ENCODE measurements around the gene CADM1.

Gene CADM1

GRCh38 chr11:115258216-115258615 lies 246.0 kb downstream of the CADM1 start:
- H3F3A ChIP-seq (ENCODE audit: insufficient read depth, low read length), result peaks cover 32% of the 10 kb centered on the region
- H3K9me3 ChIP-seq (replicated peaks; ENCODE audit: insufficient read depth, low read length), result no peaks in the 10 kb centered on the region
- no peak overlapping the region for H2AFZ ChIP-seq (ENCODE audit: low read length)
- H3K4me2 ChIP-seq (ENCODE audit: low read depth, low read length), result 0 out of 2 replicates have a peak overlapping the region, but pooled peaks have one; percentile 4
- peak overlapping the region; percentile 97 for H3K27ac ChIP-seq (ENCODE audit: low read length)
- peaks cover 40% of the 10 kb centered on the region for H3K79me2 ChIP-seq (ENCODE audit: low read length)
- H3K9ac ChIP-seq (ENCODE audit: low read length), result peak overlapping the region; percentile 51
- no peaks in the 10 kb centered on the region for H3K36me3 ChIP-seq (replicated peaks; ENCODE audit: insufficient read depth, low read length)
- H3K27me3 ChIP-seq (replicated peaks; ENCODE audit: insufficient read depth, low read length), result no peaks in the 10 kb centered on the region
- TF ChIP-seq EZH2phosphoT487 (IDR thresholded peaks at IDR 0.05; ENCODE audit: low read length), result no peak
- no peak for TF ChIP-seq EZH2 (optimal IDR thresholded peaks at IDR 0.05; ENCODE audit: low read depth, low read length)
- TF ChIP-seq CTCF (IDR thresholded peaks at IDR 0.05; ENCODE audit: low read length), result no peak
- no peaks in the 10 kb centered on the region for H3K9me2 ChIP-seq (replicated peaks; ENCODE audit: insufficient read depth, low read length)
- no peaks in the 10 kb centered on the region for H4K20me1 ChIP-seq (ENCODE audit: insufficient read depth, low read length)
- no peak overlapping the region for H3K4me3 ChIP-seq (ENCODE audit: low read length)
- H3K4me1 ChIP-seq (ENCODE audit: low read length), result peaks cover 47% of the 10 kb centered on the region
- no peak for DNase-seq

GRCh38 chr11:115257678-115258077 lies 246.5 kb downstream of the CADM1 start:
- no peaks in the 10 kb centered on the region for H3K9me3 ChIP-seq (replicated peaks; ENCODE audit: insufficient read depth, low read length)
- H3K9me2 ChIP-seq (replicated peaks; ENCODE audit: insufficient read depth, low read length), result no peaks in the 10 kb centered on the region
- peak overlapping the region; percentile 97 for H3K27ac ChIP-seq (ENCODE audit: low read length)
- peaks cover 40% of the 10 kb centered on the region for H3K79me2 ChIP-seq (ENCODE audit: low read length)
- H3K4me2 ChIP-seq (ENCODE audit: low read depth, low read length), result peak overlapping the region; percentile 63; the same call in 1 of the 2 replicates
- H3K27me3 ChIP-seq (replicated peaks; ENCODE audit: insufficient read depth, low read length), result no peaks in the 10 kb centered on the region
- peaks cover 32% of the 10 kb centered on the region for H3F3A ChIP-seq (ENCODE audit: insufficient read depth, low read length)
- no peaks in the 10 kb centered on the region for H4K20me1 ChIP-seq (ENCODE audit: insufficient read depth, low read length)
- peak overlapping the region; percentile 84 for H3K9ac ChIP-seq (ENCODE audit: low read length)
- H3K4me1 ChIP-seq (ENCODE audit: low read length), result peaks cover 42% of the 10 kb centered on the region
- no peak overlapping the region for H2AFZ ChIP-seq (ENCODE audit: low read length)
- no peak for TF ChIP-seq EZH2phosphoT487 (IDR thresholded peaks at IDR 0.05; ENCODE audit: low read length)
- no peak for TF ChIP-seq CTCF (IDR thresholded peaks at IDR 0.05; ENCODE audit: low read length)
- TF ChIP-seq EZH2 (optimal IDR thresholded peaks at IDR 0.05; ENCODE audit: low read depth, low read length), result no peak
- H3K36me3 ChIP-seq (replicated peaks; ENCODE audit: insufficient read depth, low read length), result no peaks in the 10 kb centered on the region
- peak; percentile 98 for DNase-seq
- no peak overlapping the region for H3K4me3 ChIP-seq (ENCODE audit: low read length)

- Histone ChIP-seq H3K36me3 (replicated peaks; ENCODE audit: insufficient read depth, low read length) (no peaks in the 10 kb centered on the region), H3K9me3 (replicated peaks; ENCODE audit: insufficient read depth, low read length) (no peaks in the 10 kb centered on the region), H3K27ac (ENCODE audit: low read length) (peak overlapping the region; percentile 97), H3K9me2 (replicated peaks; ENCODE audit: insufficient read depth, low read length) (no peaks in the 10 kb centered on the region), H3K9ac (ENCODE audit: low read length) (peak overlapping the region; percentile 84), H2AFZ (ENCODE audit: low read length) (no peak overlapping the region), H3K79me2 (ENCODE audit: low read length) (peaks cover 44% of the 10 kb centered on the region), H3K4me2 (ENCODE audit: low read depth, low read length) (peak overlapping the region; percentile 63), H3K4me3 (ENCODE audit: low read length) (no peak overlapping the region), H4K20me1 (ENCODE audit: insufficient read depth, low read length) (no peaks in the 10 kb centered on the region), H3K27me3 (replicated peaks; ENCODE audit: insufficient read depth, low read length) (no peaks in the 10 kb centered on the region), H3F3A (ENCODE audit: insufficient read depth, low read length) (peaks cover 32% of the 10 kb centered on the region), H3K4me1 (ENCODE audit: low read length) (peaks cover 42% of the 10 kb centered on the region)
- DNase-seq, result peak; percentile 50
- no peak for TF ChIP-seq EZH2phosphoT487 (IDR thresholded peaks at IDR 0.05; ENCODE audit: low read length)
- no peak for TF ChIP-seq CTCF (IDR thresholded peaks at IDR 0.05; ENCODE audit: low read length)
- TF ChIP-seq EZH2 (optimal IDR thresholded peaks at IDR 0.05; ENCODE audit: low read depth, low read length), result no peak
These were observed 246.9 kb downstream of the CADM1 start for GRCh38 chr11:115257270-115257669.
